Thoracic aorta (tissue), 2 donors: ENCODE data around the gene TFEC. TPM values are rescaled to one million over a fixed set of nuclear protein-coding genes. Genes with fewer than 3 reads are reported as not detected.
"Not testable (repeated sequence)": the region's sequence is repeated elsewhere in the genome, so short reads cannot be mapped to it uniquely, and the experiment has no call there.

Experiments
- ATAC-seq: fragments of 150-250 bp; one replicate; pipeline ENCODE4 v1.8.0; 2017; ENCODE audit warnings: low read depth; ENCODE audit not compliant: insufficient number of reproducible peaks, low FRiP score
- DNase-seq: peaks from one replicate; pipeline ENCODE4 v3.0.0-alpha.2; 2020; ENCODE audit warnings: low spot score
- H3K27ac ChIP-seq, 2 donors: fragments of 200-600 bp; sonication (generic); 1 replicate in 1 of 2; 2 replicates in 1 of 2; pipeline ENCODE4 v1.5.1; 2016; ENCODE audit warnings: mild to moderate bottlenecking in 2 of 2, moderate library complexity in 2 of 2
- H3K27me3 ChIP-seq: fragments of 200-600 bp; sonication (generic); replicated peaks from 2 replicates; pipeline ENCODE4 v1.6.0; 2016; ENCODE audit warnings: mild to moderate bottlenecking; ENCODE audit not compliant: insufficient read depth
- H3K36me3 ChIP-seq: fragments of 200-600 bp; sonication (generic); one replicate; pipeline ENCODE4 v1.5.1; 2016
- H3K4me1 ChIP-seq, 2 donors: fragments of 200-600 bp; sonication (generic); 1 replicate in 1 of 2; 2 replicates in 1 of 2; pipeline versions ENCODE4 v1.5.1 to v1.6.0; 2016; ENCODE audit warnings: low read depth in 2 of 2, mild to moderate bottlenecking in 1 of 2; ENCODE audit not compliant: control insufficient read depth in 1 of 2
- H3K4me3 ChIP-seq: fragments of 200-600 bp; sonication (generic); 2 replicates; pipeline ENCODE4 v1.5.1; 2016; ENCODE audit warnings: mild to moderate bottlenecking
- H3K9me3 ChIP-seq: fragments of 200-600 bp; sonication (generic); 2 replicates; pipeline ENCODE4 v1.5.1; 2016
- CTCF ChIP-seq: fragments of 200-600 bp; sonication (generic); IDR thresholded peaks from one replicate; pipeline ENCODE4 v1.5.1; 2019; ENCODE audit warnings: antibody characterized with exemption
- total RNA-seq, 2 donors: library from RNA; depleted of rRNA; stranded (reverse); fragments of >200 nt; gene quantifications; one replicate each; pipeline versions ENCODE4 v1.1.0 to v1.2.3, GENCODE V29; 2016

Gene TFEC
- total RNA-seq, 2 donors from 2014 or later = 8.4 to 8.5 TPM

GRCh38 chr7:116052006-116052405 is 21.4 kb upstream of the TFEC start:
- Histone ChIP-seq H3K4me3 (no peak overlapping the region), H3K36me3 (no peaks in the 10 kb centered on the region), H3K27ac (no peak overlapping the region), H3K9me3 (no peaks in the 10 kb centered on the region), H3K27me3 (no peaks in the 10 kb centered on the region), H3K4me1 (no peaks in the 10 kb centered on the region)
- ATAC-seq (no peak), DNase-seq (no peak)
- no peak for TF ChIP-seq CTCF

- not testable (repeated sequence) for H3K36me3 ChIP-seq, H3K4me3 ChIP-seq, ATAC-seq, H3K4me1 ChIP-seq, H3K27ac ChIP-seq, H3K9me3 ChIP-seq, H3K27me3 ChIP-seq, DNase-seq
Measured at GRCh38 chr7:116047261-116047660, 16.7 kb upstream of the TFEC start.

GRCh38 chr7:116045532-116045931 is 15.0 kb upstream of the TFEC start:
- Histone ChIP-seq H3K27me3 (no peaks in the 10 kb centered on the region), H3K27ac (no peak overlapping the region), H3K9me3 (no peaks in the 10 kb centered on the region), H3K4me3 (no peak overlapping the region), H3K36me3 (no peaks in the 10 kb centered on the region), H3K4me1 (no peaks in the 10 kb centered on the region)
- no peak for TF ChIP-seq CTCF
- DNase-seq = no peak
- ATAC-seq = no peak

DNA sequence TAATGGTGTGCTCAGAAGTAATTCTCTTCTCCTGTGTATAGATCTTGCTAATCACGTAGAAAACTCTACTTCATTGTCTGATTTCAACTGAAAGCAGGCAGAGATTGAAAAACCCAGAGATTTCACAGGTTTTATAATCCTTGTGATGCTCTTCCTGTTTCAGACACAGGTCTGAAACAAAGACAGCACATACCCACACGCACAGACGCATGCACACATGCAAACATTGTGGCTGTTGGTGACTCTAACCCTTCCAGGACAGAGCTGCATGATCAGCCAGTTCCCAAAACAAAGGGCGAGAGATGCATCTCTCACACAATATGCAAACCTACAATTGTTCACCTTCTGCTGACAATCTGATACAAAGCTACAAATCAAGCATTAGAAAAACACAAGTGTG is 11.1 kb upstream of the TFEC start:
- no peaks in the 10 kb centered on the region for H3K36me3 ChIP-seq
- DNase-seq (no peak), ATAC-seq (no peak)
- no peaks in the 10 kb centered on the region for H3K27me3 ChIP-seq
- H3K4me1 ChIP-seq = no peaks in the 10 kb centered on the region
- H3K4me3 ChIP-seq = no peak overlapping the region
- H3K27ac ChIP-seq = no peak overlapping the region
- no peak for TF ChIP-seq CTCF
- H3K9me3 ChIP-seq = no peaks in the 10 kb centered on the region

DNA sequence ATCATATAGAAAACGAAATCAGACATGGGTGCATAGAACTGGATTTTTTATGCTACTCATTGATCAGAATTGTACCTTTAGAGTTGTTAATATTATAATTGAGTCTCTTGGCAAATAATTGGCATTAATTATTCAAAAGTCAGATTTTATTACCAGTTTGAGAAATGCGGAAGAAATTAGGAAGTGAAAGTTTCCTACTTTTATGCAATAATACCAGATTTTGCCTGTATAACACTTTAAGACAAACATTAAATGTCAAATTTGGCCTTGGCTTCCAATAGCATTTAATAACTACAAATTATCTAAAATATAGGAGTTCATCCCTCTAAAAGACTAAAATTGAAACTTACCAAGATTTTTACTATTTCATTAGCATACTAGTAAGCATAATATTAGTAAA is 6.8 kb upstream of the TFEC start:
- Histone ChIP-seq H3K4me1 (no peaks in the 10 kb centered on the region), H3K4me3 (no peak overlapping the region), H3K9me3 (no peaks in the 10 kb centered on the region), H3K27ac (no peak overlapping the region), H3K27me3 (no peaks in the 10 kb centered on the region), H3K36me3 (no peaks in the 10 kb centered on the region)
- TF ChIP-seq CTCF = no peak
- DNase-seq = no peak
- no peak for ATAC-seq

GRCh38 chr7:116034411-116034810 is 3.8 kb upstream of the TFEC start:
- no peak overlapping the region for H3K4me3 ChIP-seq
- no peaks in the 10 kb centered on the region for H3K27me3 ChIP-seq
- H3K4me1 ChIP-seq = no peaks in the 10 kb centered on the region
- no peaks in the 10 kb centered on the region for H3K9me3 ChIP-seq
- no peak for ATAC-seq
- H3K27ac ChIP-seq = no peak overlapping the region
- no peaks in the 10 kb centered on the region for H3K36me3 ChIP-seq
- no peak for DNase-seq
- no peak for TF ChIP-seq CTCF
